ENCODE results near the gene TCERG1.
"Not testable (repeated sequence)": the region's sequence is repeated elsewhere in the genome, so short reads cannot be mapped to it uniquely, and the experiment has no call there.

TCERG1 gene

GRCh38 chr5:146523698-146524097 lies 76.6 kb downstream of the TCERG1 start:
- no peak for DNase-seq

GRCh38 chr5:146527785-146528184 lies 80.7 kb downstream of the TCERG1 start:
- no peak for DNase-seq

- no peak for DNase-seq
Measured at GRCh38 chr5:146528236-146528635, 81.1 kb downstream of the TCERG1 start.

- DNase-seq = no peak
Measured at GRCh38 chr5:146529984-146530383, 82.9 kb downstream of the TCERG1 start.

GRCh38 chr5:146533260-146533857 lies 86.2 kb downstream of the TCERG1 start:
- peak; percentile 43 for DNase-seq

DNA sequence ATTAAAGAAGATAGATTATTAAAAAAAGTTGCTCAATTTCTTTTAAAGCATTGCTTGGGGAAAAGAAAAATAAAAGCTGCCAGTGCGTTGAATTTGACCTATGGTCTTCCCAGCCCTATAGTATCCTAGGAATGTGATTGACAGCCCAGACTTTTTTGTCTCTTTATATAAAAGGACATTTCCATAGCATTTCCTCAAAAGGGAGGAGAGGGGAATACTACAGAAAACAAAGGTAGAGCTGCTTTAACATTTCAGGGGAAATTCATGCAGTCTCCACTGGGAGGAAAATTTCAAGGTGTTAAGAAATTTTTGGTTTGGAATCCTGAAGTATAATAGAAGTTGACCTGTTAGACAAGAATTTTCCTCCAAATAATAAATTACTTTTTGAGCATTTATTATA lies 86.7 kb downstream of the TCERG1 start:
- DNase-seq = no peak

- no peak for DNase-seq
Measured at GRCh38 chr5:146538432-146538831, 91.3 kb downstream of the TCERG1 start.

- no peak for DNase-seq
Measured at GRCh38 chr5:146539973-146540372, 92.8 kb downstream of the TCERG1 start.

GRCh38 chr5:146540414-146540813 lies 93.3 kb downstream of the TCERG1 start:
- DNase-seq = no peak

GRCh38 chr5:146541958-146542849 lies 95.1 kb downstream of the TCERG1 start:
- DNase-seq = peak; percentile 45

DNA sequence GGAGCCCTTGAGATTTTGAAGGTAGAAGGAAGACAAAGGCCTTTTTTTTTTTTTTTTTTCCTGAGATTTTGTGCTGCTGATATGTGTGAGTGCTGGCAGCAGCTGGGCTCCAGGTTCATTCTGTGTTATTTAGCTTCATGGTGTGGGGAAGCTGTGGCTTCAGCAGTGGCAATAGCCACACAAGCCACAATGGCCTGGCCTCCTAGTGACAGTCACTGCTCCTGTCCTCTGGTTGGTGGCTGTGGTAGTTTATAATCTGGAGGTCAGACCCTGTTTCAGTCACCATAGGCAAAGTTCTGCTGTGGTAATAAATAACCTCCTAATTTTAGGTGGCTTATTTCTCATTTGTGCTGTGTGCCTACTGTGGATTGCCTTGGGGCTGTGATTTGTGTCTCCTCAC lies 97.1 kb downstream of the TCERG1 start:
- DNase-seq = no peak

GRCh38 chr5:146548781-146549449 lies 101.8 kb downstream of the TCERG1 start:
- DNase-seq = no peak

DNA sequence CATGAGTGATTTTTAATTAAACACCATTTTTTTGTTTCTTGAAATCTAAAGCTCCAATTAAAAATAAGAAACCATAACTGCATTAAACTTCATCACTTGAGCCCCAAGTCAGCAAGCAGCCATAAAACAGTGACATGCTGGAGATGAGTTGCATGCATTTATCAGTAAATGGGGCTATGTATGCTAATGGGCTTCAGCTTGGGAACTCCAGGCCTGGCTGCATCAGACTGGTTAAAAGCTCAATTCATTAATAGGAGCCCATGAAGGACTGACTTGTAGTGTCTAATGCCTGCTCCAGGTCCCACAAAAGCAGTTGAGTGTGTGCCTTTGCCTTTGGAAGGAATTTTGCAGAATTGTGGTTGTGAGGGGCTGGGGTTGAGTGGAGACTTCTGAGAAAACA lies 102.5 kb downstream of the TCERG1 start:
- no peak for DNase-seq

DNA sequence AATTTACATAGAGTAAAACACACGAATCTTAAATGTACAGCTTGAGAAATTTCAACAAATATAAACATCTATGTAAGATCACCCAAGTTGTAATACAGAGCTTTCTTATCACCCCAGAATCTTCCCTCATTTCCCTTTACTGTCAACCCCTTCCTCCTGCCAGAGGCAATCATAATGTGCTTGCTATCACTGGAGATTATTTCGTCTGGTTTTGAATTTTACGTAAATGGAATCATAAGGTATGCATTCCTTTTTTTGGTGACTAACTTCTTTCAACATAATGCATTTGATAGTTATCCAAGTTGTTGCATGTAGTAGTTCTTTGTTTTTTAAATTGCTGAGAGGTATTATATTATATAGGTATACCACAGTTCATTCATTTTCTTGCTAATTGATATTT lies 106.3 kb downstream of the TCERG1 start:
- DNase-seq = no peak

DNA sequence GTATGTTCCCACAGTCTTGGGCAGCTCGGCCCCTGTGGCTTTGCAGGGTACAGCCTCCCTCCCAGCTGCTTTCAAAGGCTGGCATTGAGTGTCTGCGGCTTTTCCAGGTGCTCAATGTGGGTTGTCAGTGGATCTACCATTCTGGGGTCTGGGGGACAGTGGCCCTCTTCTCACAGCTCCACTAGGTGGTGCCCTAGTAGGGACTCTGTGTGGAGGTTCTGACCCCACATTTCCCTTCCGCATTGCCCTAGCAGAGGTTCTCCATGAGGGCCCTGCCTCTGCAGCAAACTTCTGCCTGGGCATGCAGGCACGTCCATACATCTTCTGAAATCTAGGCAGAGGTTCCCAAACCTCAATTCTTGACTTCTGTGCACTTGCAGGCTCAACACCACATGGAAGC lies 109.8 kb downstream of the TCERG1 start:
- not testable (repeated sequence) for DNase-seq

- DNase-seq = no peak
Measured at GRCh38 chr5:146560205-146560812, 113.2 kb downstream of the TCERG1 start.

Data from central memory CD4-positive, alpha-beta T cell (primary cell).